Middle frontal gyrus (tissue), 1 donor: ENCODE measurements around the gene GSTM3.
"Not testable (repeated sequence)": the region's sequence is repeated elsewhere in the genome, so short reads cannot be mapped to it uniquely, and the experiment has no call there.

Experiments
- DNase-seq: peaks from one replicate; pipeline ENCODE4 v3.0.0-alpha.2; 2015; ENCODE audit warnings: low spot score; ENCODE audit errors: extremely low spot score

GSTM3 gene

GRCh38 chr1:109728870-109729269 is 12.0 kb downstream of the GSTM3 start:
- no peak for DNase-seq

DNA sequence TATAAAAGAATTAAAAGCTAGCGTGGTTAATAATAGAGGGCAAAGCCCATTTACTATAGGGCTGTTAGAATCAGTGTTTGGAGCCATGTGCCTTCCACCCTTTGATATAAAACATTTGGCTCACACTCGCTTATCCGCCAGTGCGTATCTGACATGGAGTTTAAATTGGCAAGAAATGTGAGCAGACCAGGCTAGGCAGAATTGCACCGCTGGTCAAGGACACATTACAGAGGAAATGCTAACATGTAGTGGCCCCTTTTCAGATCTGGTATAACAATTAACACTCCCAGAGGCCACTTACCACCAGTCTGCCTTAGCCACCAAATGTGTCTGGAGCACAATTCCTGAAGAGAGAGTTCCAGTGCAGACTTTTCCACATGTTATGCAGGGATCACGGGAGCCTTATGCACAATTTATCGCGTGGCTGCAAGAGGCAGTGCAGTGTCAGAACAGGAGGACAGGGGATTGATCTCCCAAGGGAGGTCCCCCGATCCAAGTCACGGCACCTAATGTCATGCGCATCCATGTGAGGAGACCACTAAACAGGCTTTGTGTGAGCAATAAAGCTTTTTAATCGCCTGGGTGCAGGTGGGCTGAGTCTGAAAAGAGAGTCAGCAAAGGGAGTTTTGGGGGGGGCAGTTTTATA is 14.0 kb downstream of the GSTM3 start:
- no peak for DNase-seq

DNA sequence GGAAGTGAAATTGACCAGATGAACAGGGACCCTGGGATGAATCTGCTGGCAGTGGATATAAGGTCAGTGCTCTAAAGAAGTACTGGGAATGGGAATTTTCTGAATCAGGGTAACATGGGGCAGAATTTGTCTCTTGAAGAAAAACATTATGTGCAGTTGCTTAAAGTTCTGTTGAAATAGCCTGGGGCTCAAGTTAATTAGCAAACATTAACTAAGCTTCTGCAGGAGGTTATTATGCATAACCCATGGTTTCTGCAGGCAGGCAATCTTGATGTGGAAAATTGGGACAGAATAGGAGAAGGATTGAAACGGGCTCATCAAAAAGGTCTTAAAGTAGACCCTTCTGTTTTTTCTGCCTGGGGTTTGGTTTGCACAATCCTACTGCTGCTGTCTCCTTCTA is 14.8 kb downstream of the GSTM3 start:
- no peak for DNase-seq

GRCh38 chr1:109725510-109725909 is 15.3 kb downstream of the GSTM3 start:
- no peak for DNase-seq

DNA sequence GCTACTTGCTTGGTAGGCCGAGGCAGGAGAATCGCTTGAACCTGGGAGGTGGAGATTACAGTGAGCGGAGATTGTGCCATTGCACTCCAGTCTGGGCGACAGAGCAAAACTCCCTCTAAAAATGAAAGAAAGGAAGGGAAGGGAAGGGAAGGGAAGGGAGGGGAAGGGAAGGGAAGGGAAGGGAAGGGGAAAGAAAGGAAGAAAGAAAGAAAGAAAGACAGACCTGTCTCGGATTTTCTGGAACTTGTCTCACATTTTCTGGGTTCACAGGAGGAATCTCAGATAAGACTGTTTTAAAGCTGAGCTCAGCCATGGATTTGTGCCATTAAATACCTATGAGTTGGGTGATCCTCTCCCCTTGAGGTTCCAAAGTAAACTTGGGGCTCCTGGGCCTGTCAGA is 15.9 kb downstream of the GSTM3 start:
- DNase-seq, result no peak

DNA sequence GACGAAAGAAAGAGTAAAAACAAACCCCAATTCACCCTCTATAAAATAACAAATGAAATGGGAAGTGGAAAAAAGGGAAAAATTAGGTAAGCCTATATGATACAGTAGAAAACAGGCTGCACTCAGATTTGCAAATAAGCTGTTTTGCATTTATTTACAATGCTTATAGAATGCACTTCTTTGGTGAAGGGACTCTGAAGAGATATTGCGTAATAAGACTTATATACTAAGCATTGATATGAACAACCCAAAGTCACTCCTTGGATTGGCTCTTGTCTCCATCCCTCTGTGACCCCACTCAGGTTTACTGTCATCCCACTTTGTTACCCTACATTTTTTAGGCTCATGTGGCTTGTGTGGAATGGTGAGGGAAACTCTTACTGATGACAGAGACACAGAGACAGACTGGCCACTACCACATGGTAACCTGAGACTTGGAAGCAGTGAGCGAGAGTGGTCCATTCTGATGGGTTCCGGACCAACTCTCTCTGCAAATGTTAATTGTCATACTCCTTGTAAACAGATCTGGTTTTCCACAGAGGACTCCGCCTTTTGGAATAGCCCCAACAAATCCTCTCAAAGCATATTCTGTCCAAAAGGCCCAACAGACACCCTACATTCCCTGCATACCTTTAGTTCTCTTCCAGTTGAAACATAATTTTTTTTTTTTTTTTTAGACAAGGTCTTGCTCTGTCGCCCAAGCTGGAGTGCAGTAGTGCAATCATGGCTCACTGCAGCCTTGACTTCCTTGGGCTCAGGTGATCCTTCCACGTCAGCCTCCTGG is 17.7 kb downstream of the GSTM3 start:
- DNase-seq, result no peak

- no peak for DNase-seq
Measured at GRCh38 chr1:109721971-109722370, 18.9 kb downstream of the GSTM3 start.

GRCh38 chr1:109721042-109721441 is 19.8 kb downstream of the GSTM3 start:
- DNase-seq, result no peak

GRCh38 chr1:109719337-109719837 is 21.5 kb downstream of the GSTM3 start:
- DNase-seq, result no peak

- DNase-seq, result no peak
Measured at GRCh38 chr1:109718495-109718894, 22.3 kb downstream of the GSTM3 start.

- no peak for DNase-seq
Measured at GRCh38 chr1:109717729-109718128, 23.1 kb downstream of the GSTM3 start.

- DNase-seq, result no peak
Measured at GRCh38 chr1:109716570-109717090, 24.2 kb downstream of the GSTM3 start.

GRCh38 chr1:109716121-109716520 is 24.7 kb downstream of the GSTM3 start:
- DNase-seq, result no peak

GRCh38 chr1:109714661-109715372 is 26.0 kb downstream of the GSTM3 start:
- DNase-seq, result no peak

DNA sequence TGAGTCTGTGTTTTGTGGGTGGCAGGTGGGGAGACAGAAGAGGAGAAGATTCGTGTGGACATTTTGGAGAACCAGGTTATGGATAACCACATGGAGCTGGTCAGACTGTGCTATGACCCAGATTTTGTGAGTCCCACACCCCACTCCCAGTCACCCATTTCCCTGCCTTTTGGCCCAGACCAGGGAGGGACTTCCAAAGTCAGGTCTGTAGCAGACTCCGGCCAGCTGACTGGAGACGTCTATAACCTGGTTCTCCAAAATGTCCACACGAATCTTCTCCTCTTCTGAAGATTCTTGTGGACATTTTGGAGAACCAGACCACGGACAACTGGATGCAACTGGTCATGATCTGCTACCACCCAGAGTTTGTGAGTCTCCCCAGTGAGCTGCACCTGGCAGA is 27.2 kb downstream of the GSTM3 start:
- DNase-seq, result no peak

- DNase-seq, result no peak
Measured at GRCh38 chr1:109712321-109712864, 28.4 kb downstream of the GSTM3 start.

GRCh38 chr1:109711593-109712320 is 29.1 kb downstream of the GSTM3 start, which contains the start of gene GSTM5:
TSS of gene GSTM5 (plus strand) at chr1:109712251. CDS start at chr1:109712313, 62 bp downstream.
- not testable (repeated sequence) for DNase-seq

DNA sequence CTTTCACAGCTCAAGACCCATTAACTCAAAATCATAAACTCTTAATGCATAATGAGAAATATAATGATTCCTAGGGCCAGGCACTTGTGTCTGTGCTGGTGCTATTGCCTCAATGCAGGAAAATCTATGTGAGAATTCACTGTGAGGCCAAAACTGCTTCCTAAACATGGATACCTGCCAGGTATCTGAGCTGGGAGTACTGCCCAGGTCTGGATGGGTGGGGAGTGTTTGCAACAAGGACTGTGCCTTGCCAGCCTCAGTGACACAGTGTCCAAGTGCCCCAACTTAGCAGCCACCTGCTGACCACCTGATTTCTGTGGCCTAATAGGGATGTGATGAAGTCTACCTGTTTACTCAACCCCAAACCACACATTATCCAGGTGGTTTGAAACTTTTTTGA is 31.0 kb downstream of the GSTM3 start:
- DNase-seq, result not testable (repeated sequence)

DNA sequence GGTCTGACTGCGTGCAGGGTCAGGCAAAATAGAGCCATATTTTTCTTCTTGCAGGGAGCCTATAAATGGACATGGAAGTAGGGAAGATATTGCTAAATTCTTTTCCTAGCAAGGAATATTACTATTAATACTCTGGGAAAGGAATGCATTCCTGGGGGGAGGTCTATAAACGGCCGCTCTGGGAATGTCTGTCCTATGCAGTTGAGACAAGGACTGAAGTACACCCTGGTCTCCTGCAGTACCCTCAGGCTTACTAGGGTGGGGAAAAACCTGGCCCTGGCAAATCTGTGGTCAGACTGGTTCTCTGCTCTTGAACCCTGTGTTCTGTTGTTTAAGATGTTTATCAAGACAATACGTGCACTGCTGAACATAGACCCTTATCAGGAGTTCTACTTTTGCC is 31.9 kb downstream of the GSTM3 start:
- not testable (repeated sequence) for DNase-seq

- no peak for DNase-seq
Measured at GRCh38 chr1:109705411-109705810, 35.4 kb downstream of the GSTM3 start.

DNA sequence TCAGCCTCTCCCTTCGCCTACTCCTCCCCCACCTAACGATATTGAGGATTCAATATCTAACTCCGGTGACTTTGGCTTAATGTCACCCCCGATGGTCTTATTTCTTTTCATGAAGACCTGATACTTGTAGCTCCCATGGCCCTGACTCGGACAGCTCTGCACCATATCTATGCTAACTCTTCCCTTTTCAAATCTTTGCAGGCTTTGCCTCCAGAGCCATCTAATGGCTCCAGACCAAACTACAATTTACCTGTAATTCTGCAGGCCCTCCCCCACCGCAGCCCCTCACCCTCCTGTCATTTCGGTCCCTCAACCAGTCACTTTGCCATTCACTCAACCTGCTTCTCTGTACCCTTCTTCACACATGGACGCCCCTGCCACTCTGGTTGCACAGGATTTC is 36.7 kb downstream of the GSTM3 start:
- DNase-seq, result no peak
